Measurements from ENCODE around the gene THOC2.

GRCh38 chrX:123607270-123607669 is 125.6 kb downstream of the THOC2 start:
- TF ChIP-seq, protein P1, sequence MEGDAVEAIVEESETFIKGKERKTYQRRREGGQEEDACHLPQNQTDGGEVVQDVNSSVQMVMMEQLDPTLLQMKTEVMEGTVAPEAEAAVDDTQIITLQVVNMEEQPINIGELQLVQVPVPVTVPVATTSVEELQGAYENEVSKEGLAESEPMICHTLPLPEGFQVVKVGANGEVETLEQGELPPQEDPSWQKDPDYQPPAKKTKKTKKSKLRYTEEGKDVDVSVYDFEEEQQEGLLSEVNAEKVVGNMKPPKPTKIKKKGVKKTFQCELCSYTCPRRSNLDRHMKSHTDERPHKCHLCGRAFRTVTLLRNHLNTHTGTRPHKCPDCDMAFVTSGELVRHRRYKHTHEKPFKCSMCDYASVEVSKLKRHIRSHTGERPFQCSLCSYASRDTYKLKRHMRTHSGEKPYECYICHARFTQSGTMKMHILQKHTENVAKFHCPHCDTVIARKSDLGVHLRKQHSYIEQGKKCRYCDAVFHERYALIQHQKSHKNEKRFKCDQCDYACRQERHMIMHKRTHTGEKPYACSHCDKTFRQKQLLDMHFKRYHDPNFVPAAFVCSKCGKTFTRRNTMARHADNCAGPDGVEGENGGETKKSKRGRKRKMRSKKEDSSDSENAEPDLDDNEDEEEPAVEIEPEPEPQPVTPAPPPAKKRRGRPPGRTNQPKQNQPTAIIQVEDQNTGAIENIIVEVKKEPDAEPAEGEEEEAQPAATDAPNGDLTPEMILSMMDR (IDR thresholded peaks at IDR 0.05): no peak
- TF ChIP-seq POLR2A (IDR thresholded peaks at IDR 0.05): no peak

Data from adrenal gland (tissue), 5 donors.